Fibroblast of skin of scalp (primary cell): ENCODE data around the gene ZIC4.

ENCODE experiments used
- DNase-seq: peaks from one replicate; pipeline ENCODE4 v3.0.0-alpha.2; 2013

Gene ZIC4

DNA sequence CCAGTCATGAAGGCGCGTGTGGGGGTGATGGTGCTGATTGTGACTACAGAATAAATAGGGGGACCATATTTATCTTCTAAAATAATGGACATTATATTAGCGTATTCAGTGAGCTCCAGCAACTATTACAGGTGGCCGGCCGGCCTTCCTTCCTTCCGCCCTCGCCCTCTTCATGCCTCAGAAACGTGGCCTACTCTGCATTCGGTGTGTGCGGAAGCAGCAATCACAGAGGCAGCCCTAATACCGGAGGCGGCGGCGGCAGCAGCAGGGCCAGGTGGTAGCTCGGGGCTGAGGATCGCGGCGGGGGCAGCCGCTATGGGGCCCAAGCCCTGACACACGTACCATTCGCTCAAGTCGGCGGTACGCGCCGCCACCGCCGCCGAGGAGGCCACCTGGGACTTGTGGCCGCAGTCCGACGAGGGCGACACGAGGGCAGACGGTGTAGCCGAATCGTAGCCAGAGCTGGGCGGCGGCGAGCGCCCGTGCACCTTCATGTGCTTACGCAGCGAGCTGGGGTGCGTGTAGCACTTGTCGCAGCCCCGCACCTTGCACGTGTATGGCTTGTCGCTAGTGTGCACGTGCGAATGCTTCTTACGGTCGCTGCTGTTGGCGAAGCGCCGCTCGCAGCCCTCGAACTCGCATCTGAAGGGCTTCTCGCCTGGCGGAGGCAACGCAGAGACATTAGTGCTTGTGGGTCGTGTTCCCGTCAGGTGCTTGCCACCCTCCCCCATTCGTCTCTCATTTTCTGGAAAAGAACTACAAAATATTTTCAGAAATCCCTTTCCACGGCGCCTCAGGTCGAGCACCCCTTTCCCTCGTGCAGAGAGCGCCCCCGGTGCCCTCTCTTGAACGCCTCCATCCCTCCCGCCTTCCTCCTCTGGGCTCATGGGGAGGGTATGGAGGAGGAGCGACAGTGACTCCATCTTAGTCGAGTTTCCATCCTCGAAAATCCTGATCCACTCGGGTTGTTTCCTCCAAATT, 15.5 kb downstream of the ZIC4 start:
- DNase-seq, result peak; percentile 77

DNA sequence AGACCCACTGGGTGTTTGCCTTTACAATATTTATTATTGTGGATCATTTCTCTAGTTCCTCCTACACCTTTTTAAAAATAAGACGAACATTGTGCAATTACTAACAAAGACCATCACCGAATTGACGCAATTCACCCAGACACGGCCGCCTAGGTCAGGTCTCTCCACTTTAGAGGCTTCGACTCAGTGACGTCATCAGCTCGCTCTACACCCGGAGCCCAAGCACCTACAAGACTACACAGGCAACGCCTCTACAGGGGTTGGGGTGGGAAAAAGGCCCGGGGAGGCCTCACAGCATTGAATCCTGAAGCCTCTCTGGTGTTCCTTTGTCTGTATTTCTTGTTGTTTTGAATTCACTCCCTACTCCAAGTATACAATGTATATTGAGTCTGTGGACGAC, 16.6 kb downstream of the ZIC4 start:
- peak; percentile 62 for DNase-seq

DNA sequence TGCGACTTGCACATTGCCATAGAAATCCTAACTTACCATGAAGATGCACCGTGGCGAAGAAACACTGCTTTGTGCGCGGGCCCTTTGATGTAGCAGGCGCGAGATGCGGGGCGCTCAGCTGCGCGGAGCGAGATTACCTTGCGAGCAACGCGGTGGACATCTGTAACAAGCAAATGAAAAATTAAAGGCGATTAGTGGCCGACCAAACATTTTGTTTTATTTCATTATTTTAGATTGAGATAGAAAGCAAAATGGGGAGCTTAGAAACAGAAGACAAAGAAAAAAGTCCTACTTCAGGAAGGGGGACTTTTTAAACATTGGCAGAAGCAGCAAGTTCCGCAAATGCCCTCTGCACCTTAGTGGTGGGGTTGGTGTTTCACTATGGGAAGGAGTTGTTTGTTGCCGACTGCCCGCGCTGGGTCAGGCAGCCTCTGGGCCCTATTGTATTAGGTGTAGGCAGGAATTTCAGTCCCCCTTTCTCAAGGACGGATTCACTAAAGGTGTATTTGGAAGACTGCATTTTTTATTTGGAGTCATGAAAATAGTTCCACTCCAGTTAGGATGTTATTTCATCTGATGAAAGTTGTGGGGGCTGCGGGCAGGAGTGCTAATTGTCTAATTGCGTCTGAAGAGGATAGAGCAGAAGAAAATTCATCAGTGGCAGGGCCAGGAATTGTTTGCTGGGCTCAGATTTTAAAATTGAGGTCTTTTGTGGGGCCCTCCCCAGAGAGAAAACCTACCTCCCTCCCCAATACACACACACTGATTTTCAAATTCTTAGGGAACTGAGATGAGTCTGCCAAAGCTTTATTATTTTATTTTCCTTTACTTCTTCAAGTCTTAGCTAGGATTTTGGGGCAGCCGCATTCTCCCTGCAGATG, 17.4 kb downstream of the ZIC4 start:
- DNase-seq, result no peak

DNA sequence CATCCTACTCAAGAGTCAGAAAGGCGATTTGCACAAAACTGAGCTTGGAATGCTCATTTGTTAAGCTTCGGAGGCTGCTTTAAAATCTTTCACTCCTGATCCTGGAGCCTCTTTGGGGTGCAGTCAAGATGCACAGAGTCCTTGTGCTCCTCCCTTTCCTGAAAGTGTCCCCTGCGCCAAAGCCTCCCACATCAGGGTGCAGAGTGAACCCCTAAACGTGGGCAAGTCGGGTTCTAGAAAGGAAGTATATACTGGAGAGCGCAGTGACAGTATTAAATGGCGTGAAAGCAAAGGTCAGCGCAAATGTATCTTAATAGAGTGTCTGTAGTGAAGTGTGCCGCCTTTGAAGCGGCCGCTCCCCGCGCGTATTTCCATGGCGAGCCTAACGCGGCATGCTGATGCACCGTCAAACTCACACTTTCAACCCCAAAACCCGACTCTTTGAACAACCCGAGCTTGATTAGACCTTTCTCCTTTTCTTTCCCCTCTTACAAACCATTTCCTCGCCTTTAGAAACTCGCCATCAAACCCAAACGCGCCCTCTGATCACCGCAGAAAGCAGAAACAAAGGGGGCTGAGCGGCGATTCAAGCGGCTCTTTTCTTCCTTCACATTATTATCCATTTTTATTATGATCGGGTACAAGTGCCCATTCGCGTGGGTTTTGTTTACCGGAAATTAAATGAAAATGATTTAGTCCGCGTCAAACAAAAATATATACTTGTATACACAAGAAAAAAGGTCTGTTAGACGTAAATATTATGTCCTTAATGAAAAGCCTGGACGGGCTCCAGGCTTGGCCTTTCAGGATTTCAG, 18.3 kb downstream of the ZIC4 start:
- no peak for DNase-seq

DNA sequence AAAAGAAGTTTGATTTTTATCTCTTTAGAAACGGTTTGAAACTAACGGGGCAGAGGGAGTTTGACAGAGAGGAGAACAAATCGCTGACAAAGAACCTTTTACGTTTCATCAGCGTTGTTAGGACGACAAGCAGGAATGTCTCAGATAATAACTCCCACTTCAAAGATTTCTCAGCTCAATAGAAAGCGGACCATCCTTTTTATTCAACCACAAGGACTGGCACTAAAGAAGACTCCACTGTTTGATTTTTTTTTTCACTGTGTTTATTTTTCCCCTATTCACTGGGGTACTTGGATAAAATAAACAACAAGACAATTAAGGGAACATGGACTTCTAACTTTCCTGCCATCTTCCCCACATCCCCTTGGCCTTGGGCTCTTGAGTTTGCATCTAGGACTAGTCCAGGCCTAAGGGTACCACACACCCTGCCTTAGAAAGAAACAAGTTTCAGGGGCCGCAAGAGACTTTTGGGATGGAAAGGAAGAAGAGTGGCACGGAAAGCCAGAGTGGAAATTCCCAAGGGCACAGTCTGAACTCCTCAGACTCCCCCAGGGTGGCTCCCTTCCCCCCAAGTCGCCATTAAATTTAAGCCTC, 19.0 kb downstream of the ZIC4 start:
- peak; percentile 29 for DNase-seq

DNA sequence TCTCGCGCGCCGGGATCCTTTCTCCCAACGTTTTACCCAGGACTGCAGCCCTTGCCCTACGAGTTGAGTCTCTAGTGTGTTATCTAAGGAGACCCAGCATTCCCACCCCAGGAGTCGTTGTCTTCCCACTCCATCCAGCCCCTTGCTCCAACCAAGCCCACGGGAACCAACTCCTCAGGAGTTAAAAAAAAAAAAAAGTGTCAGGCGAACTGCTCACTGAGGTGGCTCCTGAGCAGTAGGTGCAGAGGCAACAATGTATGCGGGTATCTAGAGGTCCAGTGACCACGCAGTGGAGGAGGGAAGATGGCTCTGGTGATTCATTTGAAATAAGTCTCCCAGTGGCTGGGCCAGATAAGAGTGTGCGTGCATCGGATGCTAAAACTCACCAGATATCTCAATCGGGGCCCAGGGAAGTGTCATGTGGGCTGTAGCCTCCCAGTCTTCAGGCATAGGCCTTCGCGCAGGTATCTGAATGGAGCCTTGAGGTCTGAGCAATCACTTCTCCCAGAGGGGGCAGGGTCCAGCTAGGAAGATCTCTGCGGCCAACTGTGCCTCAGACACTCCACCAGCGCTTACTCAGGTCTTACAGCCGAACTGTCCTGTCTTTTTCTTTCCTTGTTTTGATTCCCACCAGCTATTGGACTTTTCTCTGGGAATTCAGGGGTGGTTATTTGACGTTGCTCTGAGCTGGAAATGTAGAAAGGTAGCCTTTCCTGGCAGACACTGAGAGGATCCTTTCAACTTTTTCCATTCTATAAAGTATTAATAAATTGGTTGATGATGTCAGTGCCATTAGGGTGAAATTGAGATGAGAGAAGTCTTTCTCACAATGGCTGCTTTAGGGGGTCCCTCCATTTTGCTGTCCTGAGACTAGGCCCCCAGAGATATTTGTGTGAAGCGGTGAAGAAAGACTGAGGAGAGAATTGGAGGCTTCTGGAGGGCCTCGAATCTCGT, 21.0 kb downstream of the ZIC4 start:
- DNase-seq, result no peak

DNA sequence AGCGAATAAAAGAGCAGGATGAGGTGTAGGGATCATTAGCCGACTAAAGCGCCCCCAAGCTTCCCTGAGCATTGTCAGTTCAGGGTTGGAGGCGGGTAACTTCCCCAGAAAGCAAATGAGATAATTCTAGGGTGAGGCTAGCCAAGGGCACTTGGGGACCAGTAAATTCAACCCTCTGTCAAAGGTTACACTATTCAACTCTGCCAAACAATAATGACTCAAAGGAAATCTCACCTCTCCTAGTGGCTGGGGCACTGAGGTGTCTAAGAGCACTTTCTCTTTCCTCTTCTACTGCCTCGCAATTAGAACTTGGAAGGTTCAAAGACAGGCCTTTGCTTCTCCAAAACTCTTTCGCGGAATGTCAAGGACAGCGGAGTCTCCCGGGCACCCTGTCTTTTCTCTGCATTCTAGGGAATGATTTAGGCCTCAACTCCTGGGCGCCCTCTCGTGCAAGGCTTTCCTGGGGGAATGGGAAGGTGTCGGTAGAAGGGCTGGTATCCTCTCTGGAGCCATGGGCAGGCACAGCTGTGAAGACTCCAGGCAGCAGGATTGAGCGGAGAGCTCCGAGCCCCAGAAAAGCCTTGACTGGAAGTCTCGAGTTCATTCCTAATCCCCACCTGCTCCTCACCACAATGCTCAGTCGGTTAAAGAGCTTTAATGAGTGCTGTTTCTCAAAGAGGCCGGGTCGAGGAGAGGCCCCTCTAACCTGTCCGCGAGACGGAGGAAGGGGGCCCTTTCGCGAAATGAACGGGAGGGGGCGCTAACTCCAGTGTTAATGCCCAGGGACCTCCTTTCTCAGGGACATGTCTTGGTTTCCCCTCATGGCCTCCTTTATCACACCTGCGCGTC, 21.9 kb downstream of the ZIC4 start:
- DNase-seq, result no peak

DNA sequence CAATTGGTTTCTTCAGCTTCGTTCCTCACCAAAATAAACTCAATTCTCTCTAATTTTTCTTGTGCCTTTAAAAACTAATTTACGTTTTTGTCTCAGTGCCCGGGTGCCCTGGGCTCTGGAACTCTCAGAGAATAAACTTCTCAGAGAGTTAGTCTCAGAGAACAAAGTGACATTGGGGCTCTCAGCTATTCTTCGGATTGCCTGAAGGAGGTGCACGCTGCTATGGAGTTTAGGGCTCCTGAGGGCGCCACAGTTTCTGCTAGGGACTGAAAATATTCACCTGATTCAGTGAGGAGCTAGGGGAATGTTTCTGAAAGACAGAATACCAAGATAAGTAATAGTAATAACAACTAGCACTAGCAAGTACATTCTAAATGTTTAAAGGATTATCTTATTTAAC, 22.7 kb downstream of the ZIC4 start:
- no peak for DNase-seq

DNA sequence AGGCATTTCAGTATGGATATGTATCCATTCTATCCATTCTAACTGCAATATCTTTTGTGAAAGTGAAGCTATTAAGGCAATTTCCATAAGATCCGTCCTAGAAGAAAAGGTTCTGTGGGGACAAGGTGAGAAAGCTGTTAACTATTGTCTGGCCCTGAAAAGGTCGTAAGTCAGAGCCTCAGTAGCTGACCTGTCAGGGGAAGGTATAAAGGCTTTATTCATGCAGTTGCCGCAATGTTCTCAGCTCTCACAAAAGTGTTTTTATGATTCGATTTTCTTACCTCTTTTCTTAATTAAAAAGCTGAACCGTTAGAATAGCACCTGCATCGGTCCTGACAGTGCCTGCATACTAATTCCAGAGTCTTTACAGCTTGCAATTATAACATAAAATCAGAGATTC, 24.7 kb downstream of the ZIC4 start:
- no peak for DNase-seq

DNA sequence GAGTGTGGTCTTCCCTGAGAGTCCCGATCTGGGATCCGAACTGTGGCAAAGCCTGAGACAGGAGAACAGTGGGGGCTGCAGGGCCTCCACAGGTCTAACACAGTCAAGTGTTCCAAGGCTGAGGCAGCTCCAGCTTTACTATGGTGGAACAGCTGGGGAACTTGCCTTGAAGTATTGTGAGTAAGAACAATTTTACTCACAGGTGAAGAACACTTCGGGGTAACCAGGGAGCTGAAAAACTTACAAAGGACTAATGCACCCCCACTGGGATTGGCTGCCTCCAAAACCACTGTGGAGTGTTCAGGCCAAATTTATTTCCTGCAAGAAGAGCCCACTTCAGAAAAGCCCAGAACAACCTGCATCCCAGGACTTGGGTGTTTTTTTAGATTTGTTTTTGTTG, 25.4 kb downstream of the ZIC4 start:
- no peak for DNase-seq

DNA sequence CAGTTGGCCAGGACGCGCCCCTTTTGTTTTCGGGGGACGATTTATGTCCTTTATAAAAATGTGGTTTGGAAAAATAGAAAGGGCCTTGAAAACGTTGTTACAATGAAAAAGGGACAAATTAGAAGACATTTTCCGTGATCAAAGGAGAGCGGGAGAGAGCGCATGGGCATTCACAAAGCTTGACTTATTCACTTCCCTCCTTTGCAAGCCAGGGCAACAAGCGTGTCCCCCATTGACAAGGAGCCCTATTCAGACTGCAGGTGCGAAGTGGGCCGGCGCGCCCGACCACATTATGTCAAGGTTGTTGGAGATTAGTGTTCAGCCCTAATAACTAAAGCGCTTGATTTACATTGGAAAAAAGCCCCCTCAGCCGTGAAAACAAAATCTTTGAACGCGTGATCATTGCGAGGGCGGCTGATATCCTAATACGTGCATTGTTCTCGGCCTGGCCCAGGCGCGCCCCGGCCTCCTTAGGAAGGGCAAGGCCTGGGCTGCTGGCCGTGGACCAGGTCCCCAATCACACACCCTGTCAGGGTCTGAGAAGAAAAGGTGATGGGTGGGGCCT, 25.9 kb downstream of the ZIC4 start:
- no peak for DNase-seq

DNA sequence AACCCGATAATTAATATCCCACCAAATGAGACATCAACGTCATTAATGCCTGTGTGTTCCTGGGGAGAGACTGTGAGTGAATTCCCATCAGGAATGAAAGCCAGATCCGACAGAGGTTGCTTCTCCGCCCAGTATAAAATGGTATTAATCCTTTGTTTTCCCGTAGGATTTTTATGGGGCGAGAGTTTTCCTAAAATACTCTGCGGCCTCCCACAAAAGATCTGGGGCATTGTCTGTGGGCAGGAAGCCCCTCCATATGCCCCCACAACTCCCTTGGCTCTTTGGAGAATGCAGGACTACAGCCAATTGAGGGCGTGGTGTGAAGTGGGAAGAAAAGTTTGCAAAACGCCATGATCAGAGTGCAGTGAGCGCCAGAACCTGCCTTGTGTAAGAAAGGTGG, 26.7 kb downstream of the ZIC4 start:
- no peak for DNase-seq

DNA sequence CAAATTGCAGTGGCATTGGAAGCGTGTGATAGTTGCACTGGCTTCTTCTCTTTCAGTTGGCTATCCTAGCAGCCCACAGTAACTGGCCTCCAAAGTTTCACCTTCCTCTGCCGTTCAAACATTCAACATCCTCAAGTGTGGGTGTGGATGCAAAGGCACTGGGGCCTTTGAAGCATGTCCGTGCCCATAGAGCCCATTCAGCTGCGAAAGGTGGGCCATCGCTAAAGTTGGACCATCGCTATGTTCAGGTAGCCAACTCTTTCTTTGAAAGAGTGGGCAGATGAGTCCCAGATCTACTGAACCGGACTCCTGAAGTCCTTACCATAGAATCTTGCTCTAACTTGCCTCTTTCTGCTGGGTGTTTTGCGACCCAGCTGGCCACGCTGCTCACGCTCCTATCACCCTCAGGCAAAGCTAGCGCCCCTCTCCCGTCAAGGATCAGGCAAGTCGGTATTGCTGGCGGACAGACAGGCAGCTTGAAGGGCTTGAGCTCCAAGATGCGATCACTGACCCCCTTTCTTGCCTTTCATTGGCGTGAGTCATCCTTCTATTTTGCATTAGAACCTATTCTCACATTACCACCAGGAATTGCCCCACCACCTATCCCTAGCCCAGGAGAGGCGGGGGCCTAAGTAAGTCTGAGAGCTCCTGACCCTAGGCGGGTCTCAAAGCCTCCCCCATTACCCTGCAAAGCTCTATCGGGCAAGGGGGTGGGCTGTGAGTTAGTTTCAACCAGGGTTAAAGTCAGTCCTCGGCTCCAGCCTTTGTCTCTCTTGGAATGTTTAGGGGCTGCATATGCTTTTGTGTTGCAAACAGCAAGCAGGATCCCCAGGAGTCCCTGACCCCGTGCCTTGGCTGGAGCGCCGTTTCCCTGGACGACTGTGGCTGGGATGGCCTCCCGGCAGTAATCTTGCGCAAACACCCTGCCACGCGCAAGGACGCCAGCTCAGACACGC, 28.7 kb downstream of the ZIC4 start:
- no peak for DNase-seq

DNA sequence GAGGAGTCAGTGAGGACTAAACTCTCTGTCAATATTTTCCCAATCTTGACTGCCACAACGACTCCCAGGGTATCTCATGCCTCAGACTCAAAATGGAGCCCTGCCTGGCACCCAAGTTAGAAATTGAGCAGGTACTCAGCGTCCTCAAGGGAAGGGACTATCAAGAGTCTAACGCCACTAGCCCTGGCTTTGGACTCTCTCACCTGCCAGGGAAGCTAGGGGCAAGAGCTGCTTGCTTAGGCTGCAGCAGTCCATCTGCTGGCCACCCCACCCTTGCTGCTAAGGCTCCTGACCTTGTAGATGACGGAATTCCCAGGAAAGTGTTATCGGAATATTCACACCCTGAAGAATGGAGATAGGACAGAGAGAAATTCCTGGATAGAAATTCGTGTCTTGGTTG, 33.0 kb downstream of the ZIC4 start:
- no peak for DNase-seq

DNA sequence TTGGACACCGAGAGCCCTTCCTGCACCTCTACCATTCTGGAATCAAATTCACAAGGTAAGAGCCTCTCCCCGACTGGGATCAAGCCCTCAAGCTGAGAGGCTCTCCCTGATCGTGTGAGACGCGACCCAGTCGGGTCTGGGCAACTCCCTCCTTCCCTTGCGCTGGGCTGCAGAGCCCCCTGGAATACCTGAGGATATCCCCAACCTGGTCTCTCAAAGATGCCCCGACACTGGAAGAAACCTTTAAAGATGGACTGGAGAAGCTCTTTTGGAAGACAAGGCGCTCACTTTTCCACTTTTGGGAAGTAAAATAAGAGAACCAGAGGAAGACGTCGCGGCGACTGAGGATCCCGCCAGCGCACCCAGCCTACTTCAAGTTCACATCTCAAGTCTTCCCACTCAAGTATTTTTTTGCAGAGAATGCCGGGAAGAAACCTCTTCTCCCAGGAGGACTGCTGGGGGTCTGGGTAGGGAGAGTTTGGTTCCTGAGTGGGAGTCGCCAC, 33.8 kb downstream of the ZIC4 start:
- no peak for DNase-seq

DNA sequence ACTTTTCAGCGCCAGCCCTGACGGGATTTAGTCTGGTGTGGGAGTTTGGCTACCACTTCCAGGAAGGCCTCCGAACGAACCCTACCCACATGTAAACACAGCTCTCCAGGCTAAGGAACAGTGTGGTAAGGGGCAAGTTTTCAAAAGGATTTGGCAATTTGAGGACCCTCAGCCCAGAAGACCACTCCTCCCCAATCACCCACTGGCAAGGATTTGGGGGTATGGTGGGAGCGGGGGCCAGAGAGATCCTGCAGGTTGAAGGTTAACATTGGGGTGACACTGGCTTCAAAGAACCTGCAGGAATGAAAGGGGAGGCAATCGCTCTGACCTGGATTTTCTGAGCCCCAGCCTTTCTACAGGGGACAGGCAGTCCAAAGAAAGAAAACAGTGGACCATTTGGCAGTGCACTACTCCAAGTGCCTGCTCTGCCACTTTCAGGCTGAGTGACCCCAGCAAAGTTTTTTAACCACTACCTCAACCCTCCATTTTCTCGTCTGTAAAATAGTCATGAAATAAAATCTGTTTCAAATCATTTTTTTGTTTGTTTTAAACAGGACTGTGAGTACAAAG, 34.5 kb downstream of the ZIC4 start:
- DNase-seq, result no peak

DNA sequence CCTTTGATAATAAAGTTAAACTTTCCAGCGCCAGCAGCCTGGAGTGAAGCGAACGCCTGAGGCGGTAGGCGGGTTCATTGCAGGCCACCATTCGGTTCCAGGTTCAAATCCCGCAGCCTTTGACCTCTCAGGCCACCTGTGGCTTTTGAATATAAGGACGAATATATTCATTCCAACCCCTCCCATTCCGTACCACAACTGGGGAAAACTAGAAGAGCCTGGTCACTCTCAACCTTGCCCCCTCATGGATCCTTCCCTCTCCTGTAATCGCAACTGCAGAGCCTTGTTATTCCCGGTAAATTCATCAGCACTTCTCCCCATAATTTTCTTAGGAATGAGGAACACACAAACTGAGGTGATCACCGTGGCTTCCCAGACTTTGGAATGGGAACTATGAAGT, 35.2 kb downstream of the ZIC4 start:
- no peak for DNase-seq

DNA sequence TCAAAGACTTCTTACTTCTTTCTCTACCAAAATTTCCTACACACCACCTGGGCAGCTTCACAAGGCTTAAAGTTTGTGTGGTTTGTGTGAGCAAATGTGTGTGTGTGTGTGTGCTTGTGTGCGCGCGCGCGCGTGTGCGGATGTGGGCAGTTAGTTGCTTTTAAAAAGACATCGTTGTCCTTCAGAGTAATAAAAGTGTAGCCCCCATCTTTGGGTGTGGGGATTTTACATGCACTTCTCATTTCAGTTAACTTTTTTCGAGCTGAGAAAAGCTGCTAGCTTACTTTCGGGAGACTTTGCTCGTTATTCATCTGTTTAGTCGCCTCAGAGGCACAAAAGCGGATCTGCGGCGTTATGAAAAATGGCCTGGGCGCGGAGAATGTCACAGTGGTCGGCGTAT, 36.0 kb downstream of the ZIC4 start:
- DNase-seq, result peak; percentile 44
